ENCODE measurements around the gene FEM1B.

GRCh38 chr15:68344600-68344999, 67.1 kb downstream of the FEM1B start:
- TF ChIP-seq ESRRA (IDR thresholded peaks at IDR 0.05; ENCODE audit: borderline replicate concordance, low read length) (no peak), MYC (IDR thresholded peaks at IDR 0.05; ENCODE audit: borderline replicate concordance, low read length) (no peak), USF2 (IDR thresholded peaks at IDR 0.05) (no peak), RCOR1 (IDR thresholded peaks at IDR 0.05; ENCODE audit: low read depth, low read length) (no peak), FOSL2 (IDR thresholded peaks at IDR 0.05) (no peak), FOSL2 (CRISPR knock-in tag; IDR thresholded peaks at IDR 0.05) (no peak), RAD21 (conservative IDR thresholded peaks at IDR 0.05 in 1 of 2, IDR thresholded peaks at IDR 0.05 in 1 of 2) (no peak), JUN (IDR thresholded peaks at IDR 0.05) (no peak), POLR2A (IDR thresholded peaks at IDR 0.05; ENCODE audit: low read length) (no peak), RNF2 (IDR thresholded peaks at IDR 0.05; ENCODE audit: borderline replicate concordance, low read depth) (no peak), CHD2 (IDR thresholded peaks at IDR 0.05; ENCODE audit: low read length, partially characterized antibody) (no peak)
- TF ChIP-seq, protein P1, sequence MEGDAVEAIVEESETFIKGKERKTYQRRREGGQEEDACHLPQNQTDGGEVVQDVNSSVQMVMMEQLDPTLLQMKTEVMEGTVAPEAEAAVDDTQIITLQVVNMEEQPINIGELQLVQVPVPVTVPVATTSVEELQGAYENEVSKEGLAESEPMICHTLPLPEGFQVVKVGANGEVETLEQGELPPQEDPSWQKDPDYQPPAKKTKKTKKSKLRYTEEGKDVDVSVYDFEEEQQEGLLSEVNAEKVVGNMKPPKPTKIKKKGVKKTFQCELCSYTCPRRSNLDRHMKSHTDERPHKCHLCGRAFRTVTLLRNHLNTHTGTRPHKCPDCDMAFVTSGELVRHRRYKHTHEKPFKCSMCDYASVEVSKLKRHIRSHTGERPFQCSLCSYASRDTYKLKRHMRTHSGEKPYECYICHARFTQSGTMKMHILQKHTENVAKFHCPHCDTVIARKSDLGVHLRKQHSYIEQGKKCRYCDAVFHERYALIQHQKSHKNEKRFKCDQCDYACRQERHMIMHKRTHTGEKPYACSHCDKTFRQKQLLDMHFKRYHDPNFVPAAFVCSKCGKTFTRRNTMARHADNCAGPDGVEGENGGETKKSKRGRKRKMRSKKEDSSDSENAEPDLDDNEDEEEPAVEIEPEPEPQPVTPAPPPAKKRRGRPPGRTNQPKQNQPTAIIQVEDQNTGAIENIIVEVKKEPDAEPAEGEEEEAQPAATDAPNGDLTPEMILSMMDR (IDR thresholded peaks at IDR 0.05): no peak
- TF ChIP-seq, protein P2, sequence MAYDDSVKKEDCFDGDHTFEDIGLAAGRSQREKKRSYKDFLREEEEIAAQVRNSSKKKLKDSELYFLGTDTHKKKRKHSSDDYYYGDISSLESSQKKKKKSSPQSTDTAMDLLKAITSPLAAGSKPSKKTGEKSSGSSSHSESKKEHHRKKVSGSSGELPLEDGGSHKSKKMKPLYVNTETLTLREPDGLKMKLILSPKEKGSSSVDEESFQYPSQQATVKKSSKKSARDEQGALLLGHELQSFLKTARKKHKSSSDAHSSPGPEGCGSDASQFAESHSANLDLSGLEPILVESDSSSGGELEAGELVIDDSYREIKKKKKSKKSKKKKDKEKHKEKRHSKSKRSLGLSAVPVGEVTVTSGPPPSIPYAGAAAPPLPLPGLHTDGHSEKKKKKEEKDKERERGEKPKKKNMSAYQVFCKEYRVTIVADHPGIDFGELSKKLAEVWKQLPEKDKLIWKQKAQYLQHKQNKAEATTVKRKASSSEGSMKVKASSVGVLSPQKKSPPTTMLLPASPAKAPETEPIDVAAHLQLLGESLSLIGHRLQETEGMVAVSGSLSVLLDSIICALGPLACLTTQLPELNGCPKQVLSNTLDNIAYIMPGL (CRISPR knock-in tag; IDR thresholded peaks at IDR 0.05; ENCODE audit: borderline replicate concordance): no peak
